Natural killer cell (primary cell): Measurements from ENCODE around the gene IER5L. TPM values are rescaled to one million over a fixed set of nuclear protein-coding genes. Genes with fewer than 3 reads are reported as not detected.

Source experiments
- ATAC-seq, 3 donors: fragments of 150-1000 bp in 2 of 3; fragments of 200-7000 bp in 1 of 3; cut with Tn5 transposase; 1 replicate in 1 of 3; 2 replicates in 2 of 3; pipeline ENCODE4 v1.10.0; 2021; ENCODE audit warnings: mild to moderate bottlenecking in 2 of 3, moderate library complexity in 2 of 3
- DNase-seq, 2 donors: peaks; one replicate each; pipeline versions ENCODE4 v3.0.0 to v3.0.0-alpha.2; 2013 to 2021; ENCODE audit warnings: mixed read lengths in 1 of 2
- H3K27ac ChIP-seq: one replicate; pipeline ENCODE4 v1.5.1; 2013; ENCODE audit warnings: mild to moderate bottlenecking, low read length
- H3K27me3 ChIP-seq: one replicate; pipeline ENCODE4 v1.6.1; 2013; ENCODE audit warnings: low read length; ENCODE audit not compliant: control insufficient read depth, insufficient read depth
- H3K36me3 ChIP-seq: one replicate; pipeline ENCODE4 v1.6.1; 2013; ENCODE audit warnings: low read length; ENCODE audit not compliant: control insufficient read depth, insufficient read depth
- H3K4me1 ChIP-seq: one replicate; pipeline ENCODE4 v1.6.1; 2013; ENCODE audit warnings: low read length; ENCODE audit not compliant: control insufficient read depth, insufficient read depth
- H3K4me3 ChIP-seq: one replicate; pipeline ENCODE4 v1.5.1; 2013; ENCODE audit warnings: low read length
- H3K9me3 ChIP-seq: one replicate; pipeline ENCODE4 v1.6.1; 2013; ENCODE audit warnings: low read length; ENCODE audit not compliant: control insufficient read depth, insufficient read depth
- H3K27ac Mint-ChIP-seq, 2 donors: one replicate each; pipeline ENCODE4 v1.8.0; 2022; ENCODE audit warnings: mild to moderate bottlenecking in 2 of 2, mixed read lengths in 2 of 2, moderate library complexity in 1 of 2
- H3K27me3 Mint-ChIP-seq, 2 donors: one replicate each; pipeline ENCODE4 v1.8.0; 2022; ENCODE audit warnings: low read depth in 2 of 2, mixed read lengths in 2 of 2
- H3K36me3 Mint-ChIP-seq: one replicate; pipeline ENCODE4 v1.8.0; 2022; ENCODE audit warnings: mixed read lengths
- H3K4me1 Mint-ChIP-seq, 2 donors: one replicate each; pipeline ENCODE4 v1.8.0; 2022; ENCODE audit warnings: mixed read lengths in 2 of 2
- H3K4me3 Mint-ChIP-seq: one replicate; pipeline ENCODE4 v1.8.0; 2022; ENCODE audit warnings: mild to moderate bottlenecking, moderate library complexity, mixed read lengths
- H3K9me3 Mint-ChIP-seq, 2 donors: one replicate each; pipeline ENCODE4 v1.8.0; 2022; ENCODE audit warnings: mixed read lengths in 2 of 2
- CTCF ChIP-seq: fragments of 200-600 bp; IDR thresholded peaks from one replicate; pipeline ENCODE4 v1.8.0; 2022; ENCODE audit warnings: antibody characterized with exemption
- WGBS: methylation state at CpG from one replicate; pipeline ENCODE4 v1.1.7; 2013; ENCODE audit warnings: missing lambda C conversion rate; ENCODE audit not compliant: insufficient coverage; 5-methylcytosine and 5-hydroxymethylcytosine counted together
- intact Hi-C: fragments of 100-400 bp; cut with micrococcal nuclease; formaldehyde crosslinking; loops from one replicate; pipeline ENCODE4 v1.14.2; 2022
- total RNA-seq, 4 donors: library from RNA; stranded (reverse); fragments of 120-200 nt in 1 of 4; gene quantifications; one replicate each; pipeline versions ENCODE4 v1.2.3 to v1.2.4, GENCODE V29; 2013 to 2022

IER5L gene
- total RNA-seq, 3 donors from 2014 or later (not counting 1 experiment from before 2014, with no cell fraction given): 1.4 to 3.9 (median 2.8) TPM

GRCh38 chr9:129126749-129127618 lies 51.1 kb downstream of the IER5L start:
- Mint-ChIP-seq H3K36me3 (peaks cover 13% of the 10 kb centered on the region), H3K27me3 (no peaks in the 10 kb centered on the region), H3K27ac (no peak overlapping the region), H3K4me1 (peaks cover 5 to 6% of the 10 kb centered on the region in 2 donors), H3K9me3 (no peaks in the 10 kb centered on the region), H3K4me3 (no peak overlapping the region)
- DNase-seq (no peak), ATAC-seq (no peak)
- H3K27me3 ChIP-seq: no peaks in the 10 kb centered on the region
- H3K4me1 ChIP-seq: peaks cover 8% of the 10 kb centered on the region
- no peak overlapping the region for H3K4me3 ChIP-seq
- intact Hi-C loops: no loop called here
- WGBS: 80% methylated on average over 10 of the region's 10 CpGs
- no peak for TF ChIP-seq CTCF
- peaks cover 46% of the 10 kb centered on the region for H3K36me3 ChIP-seq
- H3K9me3 ChIP-seq: no peaks in the 10 kb centered on the region
- no peak overlapping the region for H3K27ac ChIP-seq

Other genes with a start within 250 kb of the IER5L start
- gene DOLK, start 230.7 kb downstream of the IER5L start, total RNA-seq: 1 to 10 TPM; 4.8 to 8.9 (median 6.7) TPM
- 10 to 100 TPM; 53.9 to 66.4 (median 58.3) TPM for gene NUP188, start 230.6 kb downstream of the IER5L start, total RNA-seq
- 10 to 100 TPM; 50.3 to 67.1 (median 65.4) TPM for gene SH3GLB2, start 149.9 kb downstream of the IER5L start, total RNA-seq
- 10 to 100 TPM; 67.3 to 77.9 (median 73.9) TPM for gene MIGA2, start 141.6 kb downstream of the IER5L start, total RNA-seq
- gene DOLPP1, start 97.2 kb downstream of the IER5L start, total RNA-seq: 10 to 100 TPM in 1 of 3 donors, 1 to 10 TPM in 2; 7.5 to 11.6 (median 7.8) TPM
- 10 to 100 TPM; 13.5 to 13.8 (median 13.8) TPM for gene CRAT, start 67.5 kb downstream of the IER5L start, total RNA-seq
- 10 to 100 TPM; 63.2 to 69.4 (median 64.9) TPM for gene PTPA, start 66.8 kb downstream of the IER5L start, total RNA-seq